ENCODE measurements around the gene XRCC3.

DNA sequence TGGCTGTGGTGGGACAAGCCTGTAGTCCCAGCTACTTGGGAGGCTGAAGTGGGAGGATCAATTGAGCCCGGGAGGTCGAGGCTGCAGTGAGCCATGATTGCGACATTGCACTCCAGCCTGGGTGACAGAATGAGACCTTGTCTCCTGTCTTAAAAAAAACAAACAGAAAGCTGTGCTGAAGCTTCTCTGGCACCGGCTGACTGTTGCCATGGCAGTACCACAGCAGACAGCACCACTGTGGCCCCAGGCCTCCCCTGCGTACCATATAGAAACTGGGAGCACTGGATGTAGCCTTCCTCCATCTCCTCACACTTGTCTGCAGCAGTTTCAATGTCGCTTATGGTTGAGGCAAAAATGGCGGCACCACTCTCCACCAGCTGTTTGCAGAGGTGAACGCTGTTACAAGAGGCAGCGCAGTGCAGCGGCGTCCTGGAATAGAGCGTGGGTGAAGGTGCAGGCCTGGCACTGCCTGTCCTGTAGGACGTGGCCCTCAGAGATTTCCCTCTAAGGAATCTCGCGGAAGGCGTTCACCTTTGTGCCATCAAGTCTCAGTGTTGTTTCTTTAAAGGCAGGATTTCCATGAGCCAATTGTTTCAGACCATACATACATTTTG is 22.3 kb upstream of the XRCC3 start:
- TF ChIP-seq, protein P1, sequence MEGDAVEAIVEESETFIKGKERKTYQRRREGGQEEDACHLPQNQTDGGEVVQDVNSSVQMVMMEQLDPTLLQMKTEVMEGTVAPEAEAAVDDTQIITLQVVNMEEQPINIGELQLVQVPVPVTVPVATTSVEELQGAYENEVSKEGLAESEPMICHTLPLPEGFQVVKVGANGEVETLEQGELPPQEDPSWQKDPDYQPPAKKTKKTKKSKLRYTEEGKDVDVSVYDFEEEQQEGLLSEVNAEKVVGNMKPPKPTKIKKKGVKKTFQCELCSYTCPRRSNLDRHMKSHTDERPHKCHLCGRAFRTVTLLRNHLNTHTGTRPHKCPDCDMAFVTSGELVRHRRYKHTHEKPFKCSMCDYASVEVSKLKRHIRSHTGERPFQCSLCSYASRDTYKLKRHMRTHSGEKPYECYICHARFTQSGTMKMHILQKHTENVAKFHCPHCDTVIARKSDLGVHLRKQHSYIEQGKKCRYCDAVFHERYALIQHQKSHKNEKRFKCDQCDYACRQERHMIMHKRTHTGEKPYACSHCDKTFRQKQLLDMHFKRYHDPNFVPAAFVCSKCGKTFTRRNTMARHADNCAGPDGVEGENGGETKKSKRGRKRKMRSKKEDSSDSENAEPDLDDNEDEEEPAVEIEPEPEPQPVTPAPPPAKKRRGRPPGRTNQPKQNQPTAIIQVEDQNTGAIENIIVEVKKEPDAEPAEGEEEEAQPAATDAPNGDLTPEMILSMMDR (IDR thresholded peaks at IDR 0.05): no peak
- TF ChIP-seq POLR2A (IDR thresholded peaks at IDR 0.05): no peak
